GM23338 (cell line): Measurements from ENCODE around the gene GPNMB. TPM values are rescaled to one million over a fixed set of nuclear protein-coding genes. Genes with fewer than 3 reads are reported as not detected.

Experiments
- ATAC-seq: fragments of 200-7000 bp; cut with Tn5 transposase; 3 replicates; pipeline ENCODE4 v1.9.1; 2020
- DNase-seq: peaks from one replicate; pipeline ENCODE4 v3.0.0-alpha.2; 2015; ENCODE audit warnings: low spot score
- H2AFZ ChIP-seq: fragments of 200-600 bp; sonication (generic); 2 replicates; pipeline ENCODE4 v1.8.0; 2016; ENCODE audit warnings: antibody characterized with exemption, mild to moderate bottlenecking, moderate library complexity
- H3F3A ChIP-seq: fragments of 200-600 bp; sonication (generic); replicated peaks from 2 replicates; pipeline ENCODE4 v1.8.0; 2017; ENCODE audit warnings: antibody characterized with exemption, mixed run types, low read depth
- H3K27ac ChIP-seq: fragments of 200-600 bp; sonication (generic); 2 replicates; pipeline ENCODE4 v1.6.1; 2016; ENCODE audit warnings: low read depth
- H3K27me3 ChIP-seq: fragments of 200-600 bp; sonication (generic); 2 replicates; pipeline ENCODE4 v1.8.0; 2016; ENCODE audit warnings: mild to moderate bottlenecking, mixed run types, moderate library complexity; ENCODE audit not compliant: insufficient read depth
- H3K36me3 ChIP-seq: fragments of 200-600 bp; sonication (generic); 2 replicates; pipeline ENCODE4 v1.8.0; 2016; ENCODE audit warnings: mild to moderate bottlenecking; ENCODE audit not compliant: insufficient read depth
- H3K4me1 ChIP-seq: fragments of 200-600 bp; sonication (generic); 2 replicates; pipeline ENCODE4 v1.8.0; 2016; ENCODE audit warnings: mild to moderate bottlenecking, moderate library complexity; ENCODE audit not compliant: insufficient read depth
- H3K4me2 ChIP-seq: fragments of 200-600 bp; sonication (generic); 2 replicates; pipeline ENCODE4 v1.7.1; 2017; ENCODE audit warnings: mixed run types
- H3K4me3 ChIP-seq: fragments of 200-600 bp; sonication (generic); 2 replicates; pipeline ENCODE4 v1.6.1; 2016; ENCODE audit warnings: mixed run types
- H3K79me2 ChIP-seq: fragments of 200-600 bp; sonication (generic); replicated peaks from 2 replicates; pipeline ENCODE4 v1.8.0; 2017; ENCODE audit warnings: mild to moderate bottlenecking; ENCODE audit not compliant: insufficient read depth
- H3K9me2 ChIP-seq: fragments of 200-600 bp; sonication (generic); 2 replicates; pipeline ENCODE4 v1.8.0; 2017; ENCODE audit not compliant: insufficient read depth
- H4K20me1 ChIP-seq: fragments of 200-600 bp; sonication (generic); replicated peaks from 2 replicates; pipeline ENCODE4 v1.8.0; 2017; ENCODE audit warnings: mild to moderate bottlenecking; ENCODE audit not compliant: insufficient read depth
- H3K27ac Mint-ChIP-seq: 2 replicates; pipeline ENCODE4 v1.8.0; 2020; ENCODE audit warnings: inconsistent platforms, mild to moderate bottlenecking, moderate library complexity, mixed read lengths
- H3K27me3 Mint-ChIP-seq: 3 replicates; pipeline ENCODE4 v1.8.0; 2022; ENCODE audit warnings: low read depth, mild to moderate bottlenecking, moderate library complexity, mixed read lengths, inconsistent platforms; ENCODE audit not compliant: insufficient read depth, poor library complexity
- H3K36me3 Mint-ChIP-seq: 3 replicates; pipeline ENCODE4 v1.8.0; 2021; ENCODE audit warnings: low read depth, mild to moderate bottlenecking, inconsistent platforms, moderate library complexity, mixed read lengths
- H3K4me1 Mint-ChIP-seq: 3 replicates; pipeline ENCODE4 v1.8.0; 2020; ENCODE audit warnings: mild to moderate bottlenecking, inconsistent platforms, mixed read lengths
- H3K4me3 Mint-ChIP-seq: 3 replicates; pipeline ENCODE4 v1.8.0; 2021; ENCODE audit warnings: moderate library complexity, mild to moderate bottlenecking, inconsistent platforms, mixed read lengths
- H3K9me3 Mint-ChIP-seq: 3 replicates; pipeline ENCODE4 v1.8.0; 2020; ENCODE audit warnings: moderate library complexity, mild to moderate bottlenecking, inconsistent platforms, mixed read lengths
- CTCF ChIP-seq, 2 experiments: fragments of 200-600 bp in 1 of 2; sonication (generic) in 1 of 2; conservative IDR thresholded peaks; 2 replicates each; pipeline versions ENCODE4 v1.5.1 to v1.6.1; 2016 to 2017; ENCODE audit warnings: antibody characterized with exemption in 2 of 2, low read depth in 2 of 2, mild to moderate bottlenecking in 2 of 2, moderate library complexity in 1 of 2
- EZH2 ChIP-seq: fragments of 200-600 bp; sonication (generic); IDR thresholded peaks from one replicate; pipeline ENCODE4 v1.8.0; 2017; ENCODE audit warnings: antibody characterized with exemption, mild to moderate bottlenecking, low read depth; ENCODE audit not compliant: unreplicated experiment
- JUNB ChIP-seq: IDR thresholded peaks from one replicate; pipeline ENCODE4 v1.6.1; 2016; ENCODE audit warnings: antibody characterized with exemption; ENCODE audit not compliant: unreplicated experiment
- NANOG ChIP-seq: IDR thresholded peaks from 2 replicates; pipeline ENCODE4 v1.6.1; 2016; ENCODE audit warnings: antibody characterized with exemption, borderline replicate concordance
- REST ChIP-seq: IDR thresholded peaks from one replicate; pipeline ENCODE4 v1.6.1; 2018; ENCODE audit warnings: antibody characterized with exemption; ENCODE audit not compliant: unreplicated experiment
- STAT1 ChIP-seq: IDR thresholded peaks from one replicate; pipeline ENCODE4 v1.6.1; 2016; ENCODE audit warnings: antibody characterized with exemption; ENCODE audit not compliant: unreplicated experiment
- ZNF114 ChIP-seq: fragments of 250-450 bp; sonication (Bioruptor Pico); IDR thresholded peaks from 2 replicates; pipeline ENCODE4 v1.5.0; 2020; ENCODE audit warnings: mild to moderate bottlenecking, moderate library complexity
- ZNF331 ChIP-seq: fragments of 250-450 bp; sonication (Bioruptor Pico); IDR thresholded peaks from 2 replicates; pipeline ENCODE4 v1.5.0; 2020; ENCODE audit warnings: low read depth, mild to moderate bottlenecking, moderate library complexity
- ZNF462 ChIP-seq: fragments of 250-450 bp; sonication (Bioruptor Pico); IDR thresholded peaks from 2 replicates; pipeline ENCODE4 v1.5.0; 2020; ENCODE audit warnings: mild to moderate bottlenecking, moderate library complexity
- polyA plus RNA-seq: library from polyadenylated mRNA; unstranded; fragments of >200 nt; fragmentation: Nextera tagmentation; extraction: Ambion mirVana; gene quantifications from 2 replicates; pipeline ENCODE4 v1.2.1, GENCODE V29; 2016
- total RNA-seq: library from RNA; depleted of rRNA; stranded (reverse); fragments of >200 nt; shearing (Covaris generic); gene quantifications from 2 replicates; pipeline ENCODE4 v1.2.3, GENCODE V29; 2014

The GPNMB gene
- total and polyA plus RNA-seq, 2 experiments from 2014 or later: 0.76 to 1.2 TPM

GRCh38 chr7:23299770-23300300 lies 53.3 kb downstream of the GPNMB start:
- ATAC-seq: peak; percentile 17
- H3K27ac Mint-ChIP-seq: peak overlapping the region; percentile 90
- Histone ChIP-seq H3K4me3 (peak overlapping the region; percentile 78), H3K9me2 (no peaks in the 10 kb centered on the region), H3F3A (no peaks in the 10 kb centered on the region), H3K4me2 (peak overlapping the region; percentile 92), H3K27ac (peak overlapping the region; percentile 70), H3K36me3 (peaks cover 6% of the 10 kb centered on the region; the same call in 1 of the 2 replicates), H3K4me1 (peaks cover 8% of the 10 kb centered on the region), H4K20me1 (peaks cover 30% of the 10 kb centered on the region; the same call in 1 of the 2 replicates), H2AFZ (peak overlapping the region; percentile 72), H3K79me2 (peaks cover 54% of the 10 kb centered on the region), H3K27me3 (no peaks in the 10 kb centered on the region)
- peaks cover 13% of the 10 kb centered on the region for H3K27me3 Mint-ChIP-seq
- peaks cover 26% of the 10 kb centered on the region for H3K36me3 Mint-ChIP-seq
- peak; percentile 46 for DNase-seq
- peaks cover 11% of the 10 kb centered on the region for H3K4me1 Mint-ChIP-seq
- TF ChIP-seq STAT1 (no peak), ZNF331 (CRISPR knock-in tag) (no peak), ZNF114 (CRISPR knock-in tag) (no peak)
- H3K4me3 Mint-ChIP-seq: peak overlapping the region; percentile 88
- no peaks in the 10 kb centered on the region for H3K9me3 Mint-ChIP-seq

- Mint-ChIP-seq H3K9me3 (no peaks in the 10 kb centered on the region), H3K4me1 (peaks cover 5% of the 10 kb centered on the region), H3K4me3 (no peak overlapping the region), H3K27ac (no peak overlapping the region), H3K27me3 (peaks cover 14% of the 10 kb centered on the region), H3K36me3 (peaks cover 78% of the 10 kb centered on the region)
- H4K20me1 ChIP-seq: peaks cover 33% of the 10 kb centered on the region; the same call in 1 of the 2 replicates
- H3F3A ChIP-seq: peaks cover 19% of the 10 kb centered on the region
- ATAC-seq (no peak), DNase-seq (no peak)
- no peaks in the 10 kb centered on the region for H3K9me2 ChIP-seq
- no peaks in the 10 kb centered on the region for H3K4me1 ChIP-seq
- peaks cover 22% of the 10 kb centered on the region for H3K36me3 ChIP-seq
- H3K4me3 ChIP-seq: no peak overlapping the region
- H2AFZ ChIP-seq: no peak overlapping the region
- H3K27me3 ChIP-seq: no peaks in the 10 kb centered on the region
- H3K27ac ChIP-seq: no peak overlapping the region
- peaks cover 75% of the 10 kb centered on the region for H3K79me2 ChIP-seq
- no peak overlapping the region for H3K4me2 ChIP-seq
- no peak for TF ChIP-seq ZNF462 (CRISPR knock-in tag)
- no peak for TF ChIP-seq JUNB
- no peak for TF ChIP-seq NANOG
- no peak for TF ChIP-seq ZNF114 (CRISPR knock-in tag)
- TF ChIP-seq REST: no peak
- TF ChIP-seq EZH2: no peak
- no peak for TF ChIP-seq ZNF331 (CRISPR knock-in tag)
- TF ChIP-seq CTCF (conservative IDR thresholded peaks at IDR 0.05; ENCODE audit: low read depth in 2 of 2): no peak
- TF ChIP-seq STAT1: no peak
Observed at GRCh38 chr7:23306936-23307521, 60.5 kb downstream of the GPNMB start.
